PC-3 (cell line): ENCODE data around the gene P3H2. TPM values are rescaled to one million over a fixed set of nuclear protein-coding genes. Genes with fewer than 3 reads are reported as not detected.

Experiments
- ATAC-seq: fragments of 200-7000 bp; cut with Tn5 transposase; 2 replicates; pipeline ENCODE4 v1.9.1; 2020; ENCODE audit warnings: mild to moderate bottlenecking, moderate library complexity
- BruUV-seq: library from RNA; stranded (reverse); fragments of 400-500 nt; replicated peaks from 2 replicates; lab custom pipeline; 2021; lab: Mats Ljungman, UMichigan
- CTCF ChIA-PET: fragments of 300-600 bp; sonication (Branson Sonifier 250); formaldehyde crosslinking; loops from one replicate; lab custom pipeline; 2022; ENCODE audit warnings: antibody characterized with exemption; lab: Charles Lee
- POLR2A ChIA-PET: fragments of 300-600 bp; sonication (Branson Sonifier 250); formaldehyde crosslinking; loops from one replicate; lab custom pipeline; 2022; ENCODE audit warnings: antibody characterized with exemption; ENCODE audit not compliant: unreplicated experiment; lab: Charles Lee
- DNase-seq: peaks from one replicate; pipeline ENCODE4 v3.0.0-alpha.2; 2015
- H2AFZ ChIP-seq: fragments of 300-600 bp; sonication (generic); 2 replicates; pipeline ENCODE4 v1.6.0; 2016; ENCODE audit warnings: antibody characterized with exemption, low read length
- H3F3A ChIP-seq: fragments of 300-600 bp; sonication (generic); one replicate; pipeline ENCODE4 v1.6.0; 2017; ENCODE audit warnings: antibody characterized with exemption, low read length, control low read depth, mild to moderate bottlenecking; ENCODE audit not compliant: unreplicated experiment
- H3K27ac ChIP-seq: fragments of 300-600 bp; sonication (generic); 2 replicates; pipeline ENCODE4 v1.5.1; 2016; ENCODE audit warnings: mild to moderate bottlenecking, low read length
- H3K27me3 ChIP-seq: fragments of 300-600 bp; sonication (generic); 2 replicates; pipeline ENCODE4 v1.6.1; 2016; ENCODE audit warnings: low read length, mixed read lengths
- H3K36me3 ChIP-seq: fragments of 300-600 bp; sonication (generic); 2 replicates; pipeline ENCODE4 v1.6.1; 2016; ENCODE audit warnings: low read depth, mixed run types, low read length, mixed read lengths
- H3K4me1 ChIP-seq: fragments of 300-600 bp; sonication (generic); 2 replicates; pipeline ENCODE4 v1.5.1; 2016; ENCODE audit warnings: low read length; ENCODE audit not compliant: insufficient read depth
- H3K4me2 ChIP-seq: fragments of 300-600 bp; sonication (generic); 2 replicates; pipeline ENCODE4 v1.6.0; 2016; ENCODE audit warnings: low read length
- H3K4me3 ChIP-seq: fragments of 300-600 bp; sonication (generic); 2 replicates; pipeline ENCODE4 v1.5.1; 2016; ENCODE audit warnings: mild to moderate bottlenecking, low read length, mixed read lengths
- H3K79me2 ChIP-seq: fragments of 300-600 bp; sonication (generic); 2 replicates; pipeline ENCODE4 v1.6.1; 2017; ENCODE audit warnings: low read length, mixed read lengths
- H3K9ac ChIP-seq: fragments of 300-600 bp; sonication (generic); 2 replicates; pipeline ENCODE4 v1.6.0; 2016; ENCODE audit warnings: mild to moderate bottlenecking, low read length
- H3K9me2 ChIP-seq: fragments of 300-600 bp; sonication (generic); replicated peaks from 2 replicates; pipeline ENCODE4 v1.6.1; 2016; ENCODE audit warnings: mixed run types, low read length, mixed read lengths
- H3K9me3 ChIP-seq: fragments of 300-600 bp; sonication (generic); 2 replicates; pipeline ENCODE4 v1.6.1; 2016; ENCODE audit warnings: low read length, mixed read lengths
- H4K20me1 ChIP-seq: fragments of 300-600 bp; sonication (generic); 2 replicates; pipeline ENCODE4 v1.6.1; 2016; ENCODE audit warnings: low read length, mixed read lengths
- CTCF ChIP-seq: fragments of 300-600 bp; sonication (generic); conservative IDR thresholded peaks from 2 replicates; pipeline ENCODE4 v1.5.1; 2017; ENCODE audit warnings: antibody characterized with exemption, low read depth, mild to moderate bottlenecking, low read length
- EZH2 ChIP-seq: fragments of 300-600 bp; sonication (generic); IDR thresholded peaks from one replicate; pipeline ENCODE4 v1.6.1; 2017; ENCODE audit warnings: antibody characterized with exemption, mild to moderate bottlenecking, low read length; ENCODE audit not compliant: unreplicated experiment
- EZH2phosphoT487 ChIP-seq: fragments of 300-600 bp; sonication (generic); IDR thresholded peaks from 2 replicates; pipeline ENCODE4 v1.6.1; 2018; ENCODE audit warnings: mild to moderate bottlenecking, antibody characterized with exemption, low read length, borderline replicate concordance
- intact Hi-C: fragments of 100-400 bp; cut with micrococcal nuclease; formaldehyde crosslinking; loops from 2 replicates; pipeline ENCODE4 v1.9.0; 2023
- total RNA-seq: library from RNA; depleted of rRNA; stranded (reverse); fragments of >200 nt; gene quantifications from 2 replicates; pipeline ENCODE4 v1.2.3, GENCODE V29; 2014

The P3H2 gene
- total RNA-seq, 1 experiment from 2014 or later, result 4.5 TPM

DNA sequence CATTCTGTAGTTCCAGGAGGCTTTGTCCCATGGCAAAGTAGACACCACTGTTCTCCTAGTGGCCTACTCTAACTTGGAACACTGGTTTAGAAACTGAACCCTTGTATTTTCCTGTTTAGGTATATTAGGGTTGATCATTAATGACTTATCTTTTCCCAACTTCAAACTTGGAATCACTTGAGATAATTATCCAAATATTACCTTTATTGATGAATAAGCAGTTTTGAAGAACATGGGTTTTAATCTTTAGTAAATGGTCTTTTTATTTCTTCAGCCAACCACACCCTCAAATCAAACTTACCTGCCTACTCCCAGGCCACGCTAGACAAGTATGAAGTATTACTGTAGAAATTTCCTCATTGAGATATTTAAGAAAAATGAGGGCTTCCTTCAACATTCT lies 6.5 kb upstream of the P3H2 start:
- CTCF ChIA-PET, result no interaction called here
- no peak overlapping the region for H3K27ac ChIP-seq
- no peak overlapping the region for H3K4me3 ChIP-seq
- no peaks in the 10 kb centered on the region for H3K27me3 ChIP-seq
- H3F3A ChIP-seq, result no peaks in the 10 kb centered on the region
- no peaks in the 10 kb centered on the region for H3K9me2 ChIP-seq
- no peak overlapping the region for H2AFZ ChIP-seq
- H4K20me1 ChIP-seq, result no peaks in the 10 kb centered on the region
- H3K79me2 ChIP-seq, result no peaks in the 10 kb centered on the region
- H3K9me3 ChIP-seq, result no peaks in the 10 kb centered on the region
- no TSS peak for BruUV-seq
- ATAC-seq, result no peak
- no peak for DNase-seq
- H3K9ac ChIP-seq, result no peak overlapping the region
- no peaks in the 10 kb centered on the region; the same call in 1 of the 2 replicates for H3K4me1 ChIP-seq
- TF ChIP-seq CTCF (no peak), EZH2phosphoT487 (no peak), EZH2 (no peak)
- no peaks in the 10 kb centered on the region for H3K36me3 ChIP-seq
- POLR2A ChIA-PET, result no interaction called here
- H3K4me2 ChIP-seq, result no peak overlapping the region
- intact Hi-C loops, result no loop called here

- Histone ChIP-seq H3K27ac (no peak overlapping the region), H3K79me2 (no peaks in the 10 kb centered on the region), H3K9me2 (no peaks in the 10 kb centered on the region), H3K4me1 (peaks cover 4% of the 10 kb centered on the region), H3K4me3 (no peak overlapping the region), H3K4me2 (no peak overlapping the region), H4K20me1 (no peaks in the 10 kb centered on the region), H3K36me3 (no peaks in the 10 kb centered on the region), H3K9ac (no peak overlapping the region), H2AFZ (peak overlapping the region; percentile 41), H3F3A (no peaks in the 10 kb centered on the region), H3K9me3 (no peaks in the 10 kb centered on the region), H3K27me3 (no peaks in the 10 kb centered on the region)
- POLR2A ChIA-PET, result no interaction called here
- DNase-seq (no peak), ATAC-seq (no peak)
- no TSS peak for BruUV-seq
- intact Hi-C loops, result no loop called here
- CTCF ChIA-PET, result no interaction called here
- TF ChIP-seq CTCF, result no peak
- TF ChIP-seq EZH2phosphoT487, result no peak
- TF ChIP-seq EZH2, result no peak
Observed at GRCh38 chr3:190125436-190126068, 4.9 kb upstream of the P3H2 start.

- POLR2A ChIA-PET, result no interaction called here
- ATAC-seq (no peak), DNase-seq (no peak)
- Histone ChIP-seq H3K9ac (no peak overlapping the region), H3K9me2 (no peaks in the 10 kb centered on the region), H3K4me1 (peaks cover 4% of the 10 kb centered on the region), H2AFZ (no peak overlapping the region), H3F3A (no peaks in the 10 kb centered on the region), H3K27ac (no peak overlapping the region), H3K9me3 (no peaks in the 10 kb centered on the region), H3K27me3 (no peaks in the 10 kb centered on the region), H3K79me2 (no peaks in the 10 kb centered on the region), H3K4me3 (no peak overlapping the region), H3K4me2 (no peak overlapping the region), H3K36me3 (no peaks in the 10 kb centered on the region), H4K20me1 (no peaks in the 10 kb centered on the region)
- no TSS peak for BruUV-seq
- intact Hi-C loops, result loop anchor here (5.0 kb wide), 1 partner anchor 203 kb away; no protein-coding TSS in a partner anchor
- CTCF ChIA-PET, result no interaction called here
- TF ChIP-seq EZH2, result no peak
- TF ChIP-seq CTCF, result no peak
- TF ChIP-seq EZH2phosphoT487, result no peak
Observed at GRCh38 chr3:190124067-190124466, 3.4 kb upstream of the P3H2 start.
